ENCODE results near the gene GPR119. TPM values are rescaled to one million over a fixed set of nuclear protein-coding genes. Genes with fewer than 3 reads are reported as not detected.
"Not testable (repeated sequence)": the region's sequence is repeated elsewhere in the genome, so short reads cannot be mapped to it uniquely, and the experiment has no call there.

GPR119 gene
- total RNA-seq, 4 donors from 2014 or later = not detected

- intact Hi-C loops (cut with DNase I; ENCODE audit: low total_unique reads) = no loop called here
- no peak for DNase-seq (ENCODE audit: low spot score in 2 of 2)
- no peak for TF ChIP-seq CTCF (IDR thresholded peaks at IDR 0.05)
- no peak for TF ChIP-seq POLR2A (IDR thresholded peaks at IDR 0.05)
Measured at GRCh38 chrX:130376077-130376476, 9.4 kb downstream of the GPR119 start.

GRCh38 chrX:130352050-130352449 is 33.4 kb downstream of the GPR119 start:
- intact Hi-C loops (cut with DNase I; ENCODE audit: low total_unique reads); DNase-seq (ENCODE audit: low spot score in 2 of 2); H3K4me3 ChIP-seq (ENCODE audit: low read depth, poor library complexity, severe bottlenecking): not testable (repeated sequence)
- 71 to 100% methylated on average over 1 of the region's 1 CpG for WGBS, 2 donors

More at GRCh38 chrX:130376077-130376476, 9.4 kb downstream of the GPR119 start:
- H3K4me3 ChIP-seq (ENCODE audit: low read depth, poor library complexity, severe bottlenecking) = no peak overlapping the region

- intact Hi-C loops (cut with DNase I; ENCODE audit: low total_unique reads) = no loop called here
- TF ChIP-seq CTCF (IDR thresholded peaks at IDR 0.05) = no peak
- TF ChIP-seq POLR2A (IDR thresholded peaks at IDR 0.05) = no peak
- WGBS, 2 donors = 79 to 95% methylated on average over 3 of the region's 3 CpGs
- no peak for DNase-seq (ENCODE audit: low spot score in 2 of 2)
- H3K4me3 ChIP-seq (ENCODE audit: low read depth, poor library complexity, severe bottlenecking) = no peak overlapping the region
Measured at GRCh38 chrX:130351567-130351966, 33.9 kb downstream of the GPR119 start.

- TF ChIP-seq POLR2A (IDR thresholded peaks at IDR 0.05) (no peak), CTCF (IDR thresholded peaks at IDR 0.05) (no peak)
- intact Hi-C loops (cut with DNase I; ENCODE audit: low total_unique reads) = no loop called here
- H3K4me3 ChIP-seq (ENCODE audit: low read depth, poor library complexity, severe bottlenecking) = no peak overlapping the region
- DNase-seq (ENCODE audit: low spot score in 2 of 2) = no peak
- WGBS, 2 donors = 36 to 38% methylated on average over 1 of the region's 1 CpG
Measured at GRCh38 chrX:130347321-130347720, 38.2 kb downstream of the GPR119 start.

GRCh38 chrX:130343411-130343810 is 42.1 kb downstream of the GPR119 start:
- no peak for DNase-seq (ENCODE audit: low spot score in 2 of 2)
- intact Hi-C loops (cut with DNase I; ENCODE audit: low total_unique reads) = no loop called here
- no peak overlapping the region for H3K4me3 ChIP-seq (ENCODE audit: low read depth, poor library complexity, severe bottlenecking)
- TF ChIP-seq CTCF (IDR thresholded peaks at IDR 0.05) = no peak
- TF ChIP-seq POLR2A (IDR thresholded peaks at IDR 0.05) = no peak
- 80 to 89% methylated on average over 1 of the region's 1 CpG for WGBS, 2 donors

GRCh38 chrX:130340271-130340670 is 45.2 kb downstream of the GPR119 start:
- peak overlapping the region; percentile 45 for H3K4me3 ChIP-seq (ENCODE audit: low read depth, poor library complexity, severe bottlenecking)
- TF ChIP-seq POLR2A (IDR thresholded peaks at IDR 0.05) = no peak
- TF ChIP-seq CTCF (IDR thresholded peaks at IDR 0.05) = no peak
- no peak for DNase-seq (ENCODE audit: low spot score in 2 of 2)
- intact Hi-C loops (cut with DNase I; ENCODE audit: low total_unique reads) = no loop called here
- 11 to 31% methylated on average over 9 of the region's 9 CpGs for WGBS, 2 donors

All from lower leg skin (tissue), 4 donors.